DOHH2 (cell line): ENCODE data around the gene MARF1.

ENCODE experiments used
- EZH2phosphoT487 ChIP-seq: fragments of 200-600 bp; sonication (generic); IDR thresholded peaks from 2 replicates; pipeline ENCODE4 v1.6.1; 2017; ENCODE audit warnings: borderline replicate concordance, mild to moderate bottlenecking, antibody characterized with exemption, low read length, moderate library complexity, mixed read lengths
- TF ChIP-seq, protein P1 (sequence below): fragments of 200-600 bp; sonication (generic); IDR thresholded peaks from one replicate; pipeline ENCODE4 v1.5.1; 2014; ENCODE audit warnings: antibody characterized with exemption, mild to moderate bottlenecking, low read depth, low read length; ENCODE audit not compliant: poor library complexity, severe bottlenecking

DNA sequence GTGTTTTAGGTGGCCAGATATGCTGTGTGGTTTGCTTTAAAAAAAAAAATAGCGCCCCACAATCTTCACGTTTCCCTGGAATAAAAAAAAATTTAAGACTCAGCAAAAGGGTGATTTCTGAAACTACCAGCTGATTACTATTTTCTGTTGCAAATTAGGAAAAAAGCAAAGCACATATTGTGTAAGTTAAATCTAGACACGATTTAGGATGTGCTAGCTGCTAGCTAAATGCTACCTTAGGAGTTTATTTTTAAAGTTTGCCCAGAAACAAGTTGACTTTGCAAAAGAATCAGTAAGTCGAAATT lies 944 bp upstream of the MARF1 start:
- TF ChIP-seq, protein P1, sequence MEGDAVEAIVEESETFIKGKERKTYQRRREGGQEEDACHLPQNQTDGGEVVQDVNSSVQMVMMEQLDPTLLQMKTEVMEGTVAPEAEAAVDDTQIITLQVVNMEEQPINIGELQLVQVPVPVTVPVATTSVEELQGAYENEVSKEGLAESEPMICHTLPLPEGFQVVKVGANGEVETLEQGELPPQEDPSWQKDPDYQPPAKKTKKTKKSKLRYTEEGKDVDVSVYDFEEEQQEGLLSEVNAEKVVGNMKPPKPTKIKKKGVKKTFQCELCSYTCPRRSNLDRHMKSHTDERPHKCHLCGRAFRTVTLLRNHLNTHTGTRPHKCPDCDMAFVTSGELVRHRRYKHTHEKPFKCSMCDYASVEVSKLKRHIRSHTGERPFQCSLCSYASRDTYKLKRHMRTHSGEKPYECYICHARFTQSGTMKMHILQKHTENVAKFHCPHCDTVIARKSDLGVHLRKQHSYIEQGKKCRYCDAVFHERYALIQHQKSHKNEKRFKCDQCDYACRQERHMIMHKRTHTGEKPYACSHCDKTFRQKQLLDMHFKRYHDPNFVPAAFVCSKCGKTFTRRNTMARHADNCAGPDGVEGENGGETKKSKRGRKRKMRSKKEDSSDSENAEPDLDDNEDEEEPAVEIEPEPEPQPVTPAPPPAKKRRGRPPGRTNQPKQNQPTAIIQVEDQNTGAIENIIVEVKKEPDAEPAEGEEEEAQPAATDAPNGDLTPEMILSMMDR, result no peak
- no peak for TF ChIP-seq EZH2phosphoT487
